ENCODE results near the gene BBS10. TPM values are rescaled to one million over a fixed set of nuclear protein-coding genes. Genes with fewer than 3 reads are reported as not detected.
A peak's percentile ranks its signal among the peaks of the same experiment; 100 is the strongest.
"Not testable (repeated sequence)": the region's sequence is repeated elsewhere in the genome, so short reads cannot be mapped to it uniquely, and the experiment has no call there.

The BBS10 gene
- total RNA-seq = 8.6 TPM
- long read RNA-seq, transcript BBS10-201 (2 exons, 3,595 nt) = major isoform, 8 of 11 reads
- long read RNA-seq, partial matches to known transcripts = 0 of 11 reads
- long read RNA-seq, other reads (novel, unspliced or antisense) = 3 of 11 reads

DNA sequence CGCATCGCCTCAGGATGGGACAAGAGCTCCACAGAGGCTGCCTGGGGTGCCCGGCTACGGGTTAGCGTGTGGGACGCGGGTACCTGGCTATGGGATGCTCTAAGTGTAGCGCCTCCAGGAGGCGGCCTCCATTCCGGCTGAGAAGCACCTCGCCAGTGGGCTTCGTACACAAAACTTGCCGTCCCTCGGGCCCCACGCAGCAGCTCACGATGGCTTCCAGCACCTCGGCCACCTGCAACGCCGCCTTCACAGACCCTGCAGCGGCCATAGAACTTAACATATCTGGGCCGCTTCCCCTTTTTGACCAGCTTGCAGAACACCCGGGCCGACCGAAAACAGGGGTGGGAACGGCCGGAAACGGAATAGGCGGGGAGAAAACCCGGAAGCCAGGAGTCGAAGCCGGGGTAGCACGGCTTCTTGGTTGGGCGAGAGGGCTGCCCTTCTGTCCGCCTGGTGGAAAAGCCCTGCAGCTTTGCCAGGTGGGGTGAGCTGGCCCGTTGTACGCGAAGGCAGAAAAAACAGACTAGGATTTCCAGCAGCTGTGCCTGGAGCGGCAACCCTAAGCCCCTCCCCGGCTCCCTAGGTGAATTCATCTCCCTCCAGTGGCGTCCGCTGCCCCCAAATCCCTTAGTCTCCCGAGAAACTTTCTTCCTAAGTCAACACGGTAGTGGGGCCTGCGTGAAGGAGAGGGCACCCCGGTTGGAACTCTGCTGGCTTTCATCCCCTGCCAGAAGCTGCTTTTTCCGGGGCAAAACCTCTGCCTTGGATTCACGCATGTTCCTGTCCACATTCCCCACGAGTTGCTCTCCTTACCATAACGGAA is at the start of gene BBS10:
BBS10 (minus strand) TSS at position 337 of the 823 bp plus-strand sequence; CDS start at position 280, 57 bp downstream.
- ATAC-seq (peak; percentile 98), DNase-seq (ENCODE audit: missing footprints) (peak; percentile 96)
- intact Hi-C loops (cut with DNase I) = loop anchor here (2.0 to 10.0 kb wide), 2 partner anchors 263 to 833 kb away; partner anchors contain the start of genes KRR1 and NAP1L1

- DNase-seq (ENCODE audit: missing footprints) (no peak), ATAC-seq (no peak)
- intact Hi-C loops (cut with DNase I) = no loop called here
These were observed 43.2 kb upstream of the BBS10 start for GRCh38 chr12:76391461-76391860.

DNA sequence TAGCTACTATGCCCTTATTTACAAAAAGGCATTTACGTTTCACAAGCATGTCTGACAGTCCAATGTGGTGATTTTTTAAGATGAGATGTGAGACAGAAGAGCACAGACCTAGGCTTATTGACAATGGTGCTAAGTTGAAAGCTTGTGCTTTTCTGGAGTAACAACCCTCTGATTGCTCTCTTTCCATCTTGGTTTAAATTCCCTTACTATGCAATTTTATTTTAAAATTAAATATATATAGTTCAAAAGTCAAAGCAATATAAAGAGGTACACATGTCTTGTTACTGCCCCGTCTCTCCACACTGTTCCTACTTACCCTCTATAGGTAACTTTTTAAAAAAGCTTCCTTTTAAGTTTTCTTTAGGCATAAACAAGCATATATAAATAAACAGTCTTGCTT is 39.4 kb upstream of the BBS10 start:
- DNase-seq (ENCODE audit: missing footprints) (no peak), ATAC-seq (no peak)
- intact Hi-C loops (cut with DNase I) = no loop called here

- ATAC-seq (no peak), DNase-seq (ENCODE audit: missing footprints) (no peak)
- intact Hi-C loops (cut with DNase I) = no loop called here
These were observed 36.3 kb upstream of the BBS10 start for GRCh38 chr12:76384560-76384959.

DNA sequence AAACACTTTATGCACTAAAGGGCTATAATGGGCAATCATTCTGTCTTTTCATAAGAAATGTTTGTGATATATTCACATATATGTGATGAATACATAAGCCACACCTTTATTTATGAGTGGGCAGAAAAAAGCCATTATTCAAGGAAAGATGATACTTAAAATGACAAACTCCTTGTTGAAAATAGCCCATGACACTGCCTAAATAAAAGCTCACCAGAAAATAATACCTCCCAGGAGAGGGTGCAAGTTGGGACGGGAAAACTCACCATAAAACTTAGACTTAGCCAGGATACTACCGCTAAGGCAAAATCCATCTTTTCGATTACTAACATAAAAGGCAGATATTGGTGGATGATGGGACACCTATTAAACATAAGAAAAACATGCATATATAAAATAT is 35.8 kb upstream of the BBS10 start:
- intact Hi-C loops (cut with DNase I) = no loop called here
- DNase-seq (ENCODE audit: missing footprints) = no peak
- ATAC-seq = no peak

GRCh38 chr12:76379261-76379660 is 31.0 kb upstream of the BBS10 start:
- intact Hi-C loops (cut with DNase I) = no loop called here
- DNase-seq (ENCODE audit: missing footprints) (no peak), ATAC-seq (no peak)

- ATAC-seq; DNase-seq (ENCODE audit: missing footprints); intact Hi-C loops (cut with DNase I): not testable (repeated sequence)
These were observed 28.7 kb upstream of the BBS10 start for GRCh38 chr12:76376876-76377275.

GRCh38 chr12:76375939-76376338 is 27.7 kb upstream of the BBS10 start:
- DNase-seq (ENCODE audit: missing footprints) = no peak
- intact Hi-C loops (cut with DNase I) = no loop called here
- ATAC-seq = no peak

GRCh38 chr12:76375470-76375869 is 27.3 kb upstream of the BBS10 start:
- DNase-seq (ENCODE audit: missing footprints) = no peak
- ATAC-seq = no peak
- intact Hi-C loops (cut with DNase I) = no loop called here

DNA sequence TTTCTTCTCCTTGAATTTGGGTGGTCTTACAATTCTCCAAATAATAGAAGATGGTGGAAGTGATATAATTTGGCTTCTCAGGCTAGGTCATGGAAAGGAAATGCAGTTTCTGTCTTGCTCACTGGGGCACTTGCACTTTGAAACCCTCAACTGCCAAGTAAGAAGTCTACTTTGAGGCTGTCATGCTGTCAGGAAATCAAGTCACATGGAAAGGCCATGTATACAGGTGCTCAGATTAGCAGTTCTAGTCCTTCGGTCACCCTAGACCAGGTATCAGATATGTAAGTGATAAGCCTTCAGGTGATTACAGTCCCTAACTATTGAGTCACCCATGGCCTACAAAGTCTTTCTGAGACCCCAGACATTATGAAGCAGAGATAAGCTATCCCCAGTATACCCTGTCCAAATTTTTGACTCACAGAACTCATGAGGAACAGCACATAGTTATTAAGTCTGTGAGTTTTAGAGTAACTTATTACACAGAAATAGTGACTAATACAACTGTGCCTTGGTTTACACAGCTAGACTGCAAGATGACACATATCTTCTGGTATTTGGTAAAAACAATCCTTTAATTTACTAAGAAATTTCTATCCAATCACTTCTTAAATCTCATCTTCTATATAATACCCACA is 26.3 kb upstream of the BBS10 start:
- no peak for ATAC-seq
- intact Hi-C loops (cut with DNase I) = no loop called here
- DNase-seq (ENCODE audit: missing footprints) = no peak

- DNase-seq (ENCODE audit: missing footprints) (no peak), ATAC-seq (no peak)
- intact Hi-C loops (cut with DNase I) = no loop called here
These were observed 20.0 kb upstream of the BBS10 start for GRCh38 chr12:76368230-76368629.

DNA sequence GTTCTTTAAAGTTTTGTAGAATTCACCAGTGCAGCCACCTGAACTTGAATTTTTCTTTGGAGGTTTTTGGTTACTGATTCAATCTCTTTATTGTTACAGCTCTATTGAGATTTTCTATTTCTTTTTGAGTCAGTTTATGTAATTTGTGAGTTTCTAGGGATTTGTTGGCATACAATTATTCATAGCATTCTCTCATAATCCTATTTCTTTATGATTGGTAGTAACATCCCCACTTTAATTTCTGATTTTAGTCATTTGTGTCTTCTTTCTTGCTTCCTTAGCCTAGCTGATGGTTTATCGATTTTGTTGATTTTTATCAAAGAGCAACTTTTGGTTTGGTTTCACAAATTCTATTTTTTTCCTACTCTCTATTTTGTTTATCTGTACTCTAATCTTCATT is 17.9 kb upstream of the BBS10 start:
- intact Hi-C loops (cut with DNase I) = no loop called here
- ATAC-seq (no peak), DNase-seq (ENCODE audit: missing footprints) (no peak)

- intact Hi-C loops (cut with DNase I); DNase-seq (ENCODE audit: missing footprints); ATAC-seq: not testable (repeated sequence)
These were observed 15.9 kb upstream of the BBS10 start for GRCh38 chr12:76364131-76364530.

DNA sequence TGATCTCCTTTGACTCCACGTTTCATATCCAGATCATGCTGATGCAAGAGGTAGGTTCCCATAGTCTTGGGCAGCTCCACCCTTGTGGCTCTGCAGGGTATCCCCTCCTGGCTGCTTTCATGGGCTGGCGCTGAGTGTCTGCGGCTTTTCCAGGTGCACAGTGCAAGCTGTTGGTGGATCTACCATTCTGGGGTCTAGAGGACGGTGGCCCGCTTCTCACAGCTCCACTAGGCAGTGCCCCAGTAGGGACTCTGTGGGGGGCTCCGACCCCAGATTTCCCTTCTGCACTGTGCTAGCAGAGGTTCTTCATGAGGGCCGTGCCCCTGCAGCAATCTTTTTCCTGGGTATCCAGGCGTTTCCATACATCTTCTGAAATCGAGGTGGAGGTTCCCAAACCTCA is 12.1 kb upstream of the BBS10 start:
- no peak for ATAC-seq
- no peak for DNase-seq (ENCODE audit: missing footprints)
- intact Hi-C loops (cut with DNase I) = no loop called here

GRCh38 chr12:76356071-76356470 is 7.9 kb upstream of the BBS10 start:
- ATAC-seq (no peak), DNase-seq (ENCODE audit: missing footprints) (no peak)
- intact Hi-C loops (cut with DNase I) = no loop called here

- DNase-seq (ENCODE audit: missing footprints) = no peak
- ATAC-seq = peak; percentile 66
- intact Hi-C loops (cut with DNase I) = loop anchor here (2.0 to 10.0 kb wide), 2 partner anchors 212 to 832 kb away; partner anchors contain the start of genes KRR1 and OSBPL8
These were observed 1.3 kb downstream of the BBS10 start for GRCh38 chr12:76346798-76347420.

DNA sequence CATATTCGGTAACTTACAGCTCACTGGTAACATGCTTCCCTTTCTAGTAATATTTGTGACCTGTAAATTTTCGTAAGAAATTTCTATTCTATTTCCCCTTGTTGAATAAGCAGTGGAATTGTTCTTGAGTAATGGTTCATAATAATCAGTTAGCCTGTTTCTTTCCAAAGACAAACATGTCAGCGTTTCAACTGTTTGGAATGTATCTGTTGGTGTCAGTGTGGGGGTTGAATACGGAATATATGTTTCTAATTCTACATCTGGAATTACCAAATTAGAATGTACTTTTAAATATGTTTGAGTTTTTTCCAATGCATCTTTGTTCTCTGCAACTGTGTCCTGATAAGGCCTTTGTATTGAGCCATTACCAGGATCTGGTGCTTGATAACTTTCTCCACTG is 2.0 kb downstream of the BBS10 start:
- DNase-seq (ENCODE audit: missing footprints) (no peak), ATAC-seq (no peak)
- intact Hi-C loops (cut with DNase I) = loop anchor here (2.0 to 10.0 kb wide), 2 partner anchors 213 to 831 kb away; partner anchors contain the start of genes KRR1 and OSBPL8

DNA sequence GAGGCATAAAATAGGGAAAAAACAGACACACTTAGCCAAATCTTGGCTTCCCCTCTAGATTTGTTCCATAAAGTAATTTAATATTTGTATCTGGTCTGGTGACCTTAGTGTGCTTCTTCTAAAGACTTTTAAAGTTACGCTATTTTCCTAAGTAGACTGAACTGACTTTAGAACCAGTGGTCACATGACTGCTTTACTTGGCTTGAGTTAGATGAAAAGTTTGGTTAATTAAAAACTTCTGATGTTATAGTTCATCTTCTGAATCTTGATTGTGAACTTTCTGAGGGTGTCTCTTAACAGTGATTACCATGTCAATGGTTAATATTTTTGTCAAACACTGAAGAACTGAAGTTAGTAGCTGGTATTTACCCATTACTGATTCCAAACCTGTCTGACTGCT is 2.6 kb downstream of the BBS10 start:
- ATAC-seq (no peak), DNase-seq (ENCODE audit: missing footprints) (no peak)
- intact Hi-C loops (cut with DNase I) = loop anchor here (10.0 kb wide), 1 partner anchor 831 kb away; the partner anchor contains the start of gene KRR1

DNA sequence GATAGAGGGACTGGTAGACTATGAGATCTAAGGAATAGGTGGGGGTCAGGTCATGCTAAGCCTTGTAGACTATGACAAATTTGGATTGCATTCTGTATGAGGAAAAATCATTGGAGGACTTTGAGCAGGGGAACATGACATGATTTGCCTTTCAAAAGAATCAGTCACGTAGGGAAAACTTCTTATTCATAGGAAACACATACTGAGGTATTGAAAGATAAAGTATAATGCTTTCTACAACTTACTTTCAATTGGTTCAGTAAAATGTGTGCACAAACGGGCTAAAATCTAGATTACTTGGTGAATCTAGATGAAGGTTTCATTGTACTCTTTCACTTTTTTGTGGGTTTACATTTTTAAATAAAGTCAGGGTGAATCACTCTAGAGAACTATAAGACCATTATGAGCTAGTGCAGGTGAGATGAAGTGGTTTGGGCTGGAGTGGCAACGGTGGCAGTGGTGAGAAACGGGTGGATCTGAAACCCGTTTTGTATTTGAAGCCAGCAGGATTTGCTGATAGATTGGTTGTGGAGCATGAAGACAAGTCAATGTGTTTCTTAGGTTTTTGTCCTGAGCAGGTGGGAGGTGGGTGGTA is 6.7 kb downstream of the BBS10 start:
- DNase-seq (ENCODE audit: missing footprints) (no peak), ATAC-seq (no peak)
- intact Hi-C loops (cut with DNase I) = loop anchor here (10.0 kb wide), 1 partner anchor 827 kb away; the partner anchor contains the start of gene KRR1

All from Right ventricle myocardium inferior (tissue), 1 donor.